ENCODE data around the gene OR7A10.
A peak's percentile ranks its signal among the peaks of the same experiment; 100 is the strongest.

GRCh38 chr19:14795078-14795721, 53.5 kb downstream of the OR7A10 start:
- no peak for TF ChIP-seq CTCF (IDR thresholded peaks at IDR 0.05; ENCODE audit: insufficient read depth, low read length)
- peak; percentile 85 for TF ChIP-seq REST (IDR thresholded peaks at IDR 0.05; ENCODE audit: insufficient replicate concordance, low read depth)
- no peak for TF ChIP-seq POLR2AphosphoS5 (IDR thresholded peaks at IDR 0.05; ENCODE audit: low read depth)
- TF ChIP-seq GABPA (IDR thresholded peaks at IDR 0.05; ENCODE audit: low read depth) = no peak
- no peak for TF ChIP-seq SPI1 (IDR thresholded peaks at IDR 0.05; ENCODE audit: borderline replicate concordance, low read depth)

All from HL-60 (cell line).